ENCODE results near the gene MX2. TPM values are rescaled to one million over a fixed set of nuclear protein-coding genes. Genes with fewer than 3 reads are reported as not detected.

The MX2 gene
- polyA plus RNA-seq, 3 donors, result 2.4 to 13.8 (median 12.6) TPM

DNA sequence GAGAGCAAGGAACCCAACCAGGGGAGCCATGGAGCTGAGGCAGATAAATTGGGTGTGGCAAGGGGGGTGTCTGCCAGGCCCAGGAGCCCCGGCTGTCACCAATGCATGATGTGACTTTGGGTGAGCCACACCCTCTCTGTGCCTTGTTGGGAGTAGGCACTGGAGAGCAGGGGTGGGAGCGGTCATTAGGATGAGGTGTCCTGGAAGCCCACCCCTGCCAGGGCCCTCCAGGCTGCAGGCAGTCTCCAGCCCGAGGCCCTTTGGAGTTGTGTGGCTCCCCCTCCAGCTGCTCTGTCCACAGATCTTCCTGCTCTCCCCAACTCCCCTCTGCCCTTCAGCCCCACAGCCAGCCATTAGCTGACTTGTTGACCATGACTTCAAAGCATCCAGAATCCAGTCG is 11.4 kb downstream of the MX2 start:
- no peak overlapping the region for H3K27ac ChIP-seq (ENCODE audit: low read depth, low read length)
- 67 to 81% (median 69%) methylated on average over 4 of the region's 4 CpGs for WGBS, 3 donors

DNA sequence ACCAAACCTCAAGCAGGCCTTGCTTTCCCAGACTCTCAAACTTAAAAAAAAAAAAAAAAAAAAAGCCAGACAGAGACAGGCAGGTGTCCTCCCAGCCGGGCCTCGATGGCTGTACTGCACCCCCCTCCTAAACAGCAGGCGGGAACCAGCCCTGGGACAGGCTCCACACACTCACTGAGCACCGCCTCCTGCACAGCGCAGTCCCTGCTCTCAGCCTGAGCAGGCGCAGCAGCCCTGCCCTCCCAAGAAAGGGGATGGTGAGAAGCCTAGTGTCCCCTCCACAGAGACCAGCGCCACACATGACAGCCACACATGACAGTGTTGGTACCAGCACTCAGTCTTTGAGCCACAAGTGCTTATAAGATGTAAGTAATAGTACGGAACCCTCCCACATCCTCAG is 11.9 kb downstream of the MX2 start:
- H3K27ac ChIP-seq (ENCODE audit: low read depth, low read length), result no peak overlapping the region
- 89 to 94% (median 92%) methylated on average over 8 of the region's 8 CpGs for WGBS, 3 donors

DNA sequence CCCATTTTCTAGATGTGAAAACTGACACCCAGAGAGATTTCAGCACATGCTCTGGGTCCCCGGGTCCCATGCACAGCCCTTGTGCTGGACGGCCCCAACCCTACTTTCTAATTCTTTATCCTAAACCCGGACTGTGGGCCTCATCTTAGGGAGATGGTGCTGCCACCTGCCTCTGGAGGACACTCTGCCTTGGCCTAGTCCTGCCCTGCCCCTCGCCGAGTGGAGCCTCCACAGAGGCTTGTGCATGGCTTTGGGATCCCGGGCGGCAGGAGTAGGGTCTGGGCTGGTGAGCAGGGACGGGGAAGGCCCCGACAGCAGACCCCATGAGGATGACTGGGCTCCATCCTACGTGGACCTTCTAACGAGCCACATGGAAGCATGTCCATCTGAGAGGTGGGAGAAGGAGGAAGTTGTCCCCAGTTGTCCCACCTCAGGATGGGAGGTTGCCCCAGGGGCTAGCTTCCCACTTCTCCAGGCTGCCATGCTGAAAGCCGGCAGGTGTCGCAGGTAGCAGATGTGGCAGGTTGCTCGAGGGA is 12.4 kb downstream of the MX2 start:
- H3K27ac ChIP-seq (ENCODE audit: low read depth, low read length), result no peak overlapping the region
- 92 to 97% (median 93%) methylated on average over 14 of the region's 14 CpGs for WGBS, 3 donors

DNA sequence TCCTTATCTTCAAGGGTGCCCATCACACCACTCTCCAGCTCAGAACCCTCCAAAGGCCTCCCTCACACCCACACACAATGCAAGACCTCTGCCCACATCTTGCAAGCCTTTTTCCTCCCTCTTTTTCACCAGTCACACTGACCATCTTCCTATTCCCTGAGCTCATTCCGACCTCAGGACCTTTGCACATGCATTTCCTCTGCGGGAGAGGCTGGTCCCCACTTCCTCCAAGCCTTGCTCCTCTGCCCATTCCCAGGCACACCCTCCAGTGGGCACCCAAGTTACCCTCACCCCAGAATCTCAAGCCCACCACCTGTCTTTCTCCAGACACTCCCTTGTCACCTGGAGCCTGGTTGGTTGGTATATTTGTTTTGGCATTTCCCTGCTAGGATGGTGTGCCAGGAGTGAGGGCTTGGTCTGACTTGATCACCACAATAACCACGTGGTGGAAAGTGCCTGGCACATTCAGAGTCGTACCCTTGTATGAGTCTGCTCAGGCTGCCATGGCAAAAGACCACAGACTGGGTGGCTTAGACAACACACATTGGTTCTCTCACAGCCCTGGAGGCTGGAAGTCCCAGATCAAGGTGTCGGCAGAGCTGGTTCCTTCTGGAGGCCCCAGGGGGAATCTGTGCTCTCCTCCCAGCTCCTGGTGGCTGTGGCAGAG is 13.2 kb downstream of the MX2 start:
- 73 to 85% (median 80%) methylated on average over 5 of the region's 5 CpGs for WGBS, 3 donors
- H3K27ac ChIP-seq (ENCODE audit: low read depth, low read length), result no peak overlapping the region

DNA sequence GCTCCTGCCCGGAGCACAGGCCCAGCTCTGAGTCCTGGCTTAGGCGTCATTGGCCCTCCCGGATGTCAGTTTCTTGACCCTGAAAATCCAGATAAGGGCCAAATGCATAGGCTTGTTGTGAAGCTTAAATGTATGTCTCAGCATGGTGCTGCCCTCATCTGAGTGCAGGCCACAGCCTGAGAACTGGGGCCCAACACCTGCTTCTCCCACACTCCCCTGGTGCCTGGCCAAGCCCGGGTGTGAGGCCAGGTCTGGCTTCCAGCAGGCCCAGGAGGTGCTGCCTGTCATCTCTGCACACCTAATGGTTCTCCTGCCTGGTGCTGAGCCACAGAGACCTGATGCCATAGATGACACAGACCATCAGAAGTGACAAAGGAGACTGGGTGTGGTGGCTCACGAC is 14.0 kb downstream of the MX2 start:
- H3K27ac ChIP-seq (ENCODE audit: low read depth, low read length), result no peak overlapping the region
- WGBS, 3 donors, result 69 to 85% (median 83%) methylated on average over 5 of the region's 5 CpGs

DNA sequence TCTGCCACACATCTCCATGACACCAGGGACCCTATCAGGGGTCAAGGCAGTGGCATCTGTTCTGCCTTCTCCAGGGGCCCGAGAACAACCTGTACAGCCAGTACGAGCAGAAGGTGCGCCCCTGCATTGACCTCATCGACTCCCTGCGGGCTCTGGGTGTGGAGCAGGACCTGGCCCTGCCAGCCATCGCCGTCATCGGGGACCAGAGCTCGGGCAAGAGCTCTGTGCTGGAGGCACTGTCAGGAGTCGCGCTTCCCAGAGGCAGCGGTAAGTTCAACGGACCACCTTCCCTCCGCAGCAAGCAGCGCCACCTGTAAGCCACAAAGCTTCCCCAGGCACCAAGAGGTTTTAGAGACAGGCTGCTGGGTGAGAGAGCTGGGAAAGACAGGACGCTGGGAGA is 15.9 kb downstream of the MX2 start:
- 87 to 94% (median 92%) methylated on average over 16 of the region's 16 CpGs for WGBS, 3 donors
- H3K27ac ChIP-seq (ENCODE audit: low read depth, low read length), result no peak overlapping the region

DNA sequence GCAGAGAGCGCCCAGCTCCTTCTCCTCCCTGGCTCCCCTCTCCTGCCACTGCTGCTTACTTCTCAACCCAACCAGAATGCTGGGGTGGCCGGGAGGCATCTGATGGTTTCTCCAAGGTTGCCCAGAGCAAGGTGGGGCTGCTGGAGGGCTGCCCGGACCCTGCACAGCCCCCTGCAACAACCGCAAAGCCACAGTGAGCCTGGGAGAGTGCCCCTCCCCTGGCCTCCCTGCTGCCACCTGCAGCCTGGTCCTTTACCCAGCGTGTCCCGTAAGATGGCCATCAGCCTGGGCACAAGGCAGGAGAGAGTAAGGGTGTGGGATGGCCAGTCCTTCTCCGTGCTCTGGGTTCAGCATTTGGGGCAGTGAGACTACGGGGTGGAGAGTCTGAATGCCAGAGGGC is 17.0 kb downstream of the MX2 start:
- WGBS, 3 donors, result 78 to 91% (median 82%) methylated on average over 7 to 8 of the region's 8 CpGs

DNA sequence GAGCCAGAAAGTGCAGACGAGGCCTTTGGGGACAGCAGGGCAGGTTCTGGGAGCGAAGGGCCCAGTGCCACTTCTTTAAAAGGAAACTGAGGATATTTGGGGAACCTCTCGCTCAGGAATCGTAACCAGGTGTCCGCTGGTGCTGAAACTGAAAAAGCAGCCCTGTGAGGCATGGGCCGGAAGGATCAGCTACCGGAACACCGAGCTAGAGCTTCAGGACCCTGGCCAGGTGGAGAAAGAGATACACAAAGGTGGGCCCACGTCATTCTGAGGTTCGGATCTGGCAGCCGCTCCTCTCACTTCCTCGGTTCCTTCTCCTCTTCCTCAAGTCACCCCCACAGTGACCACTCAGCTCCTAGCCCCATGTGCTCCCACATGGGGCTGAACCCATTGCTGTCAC is 18.1 kb downstream of the MX2 start:
- 93 to 97% (median 95%) methylated on average over 12 of the region's 12 CpGs for WGBS, 3 donors
- no peak overlapping the region for H3K27ac ChIP-seq (ENCODE audit: low read depth, low read length)

More for the DNA sequence above, 17.0 kb downstream of the MX2 start:
- H3K27ac ChIP-seq (ENCODE audit: low read depth, low read length), result no peak overlapping the region

DNA sequence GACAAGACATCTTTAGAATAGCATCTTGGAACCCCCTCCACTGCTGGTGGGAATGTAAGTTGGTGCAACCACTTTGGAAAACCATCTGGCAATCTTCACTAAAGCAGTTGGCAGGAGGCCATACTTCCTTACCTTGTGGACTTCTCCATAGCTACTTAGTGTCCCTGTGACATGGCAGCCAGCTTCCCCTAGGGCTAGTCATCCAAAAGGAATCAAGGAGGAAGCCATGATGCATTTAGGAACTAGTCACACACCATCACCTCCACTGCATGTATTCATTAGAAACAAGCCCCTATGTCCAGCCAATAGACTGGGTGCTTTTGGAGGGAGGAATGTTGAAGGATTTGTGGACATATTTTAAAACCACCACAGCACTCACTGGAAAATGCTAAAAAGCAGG is 19.9 kb downstream of the MX2 start:
- no peak overlapping the region for H3K27ac ChIP-seq (ENCODE audit: low read depth, low read length)

DNA sequence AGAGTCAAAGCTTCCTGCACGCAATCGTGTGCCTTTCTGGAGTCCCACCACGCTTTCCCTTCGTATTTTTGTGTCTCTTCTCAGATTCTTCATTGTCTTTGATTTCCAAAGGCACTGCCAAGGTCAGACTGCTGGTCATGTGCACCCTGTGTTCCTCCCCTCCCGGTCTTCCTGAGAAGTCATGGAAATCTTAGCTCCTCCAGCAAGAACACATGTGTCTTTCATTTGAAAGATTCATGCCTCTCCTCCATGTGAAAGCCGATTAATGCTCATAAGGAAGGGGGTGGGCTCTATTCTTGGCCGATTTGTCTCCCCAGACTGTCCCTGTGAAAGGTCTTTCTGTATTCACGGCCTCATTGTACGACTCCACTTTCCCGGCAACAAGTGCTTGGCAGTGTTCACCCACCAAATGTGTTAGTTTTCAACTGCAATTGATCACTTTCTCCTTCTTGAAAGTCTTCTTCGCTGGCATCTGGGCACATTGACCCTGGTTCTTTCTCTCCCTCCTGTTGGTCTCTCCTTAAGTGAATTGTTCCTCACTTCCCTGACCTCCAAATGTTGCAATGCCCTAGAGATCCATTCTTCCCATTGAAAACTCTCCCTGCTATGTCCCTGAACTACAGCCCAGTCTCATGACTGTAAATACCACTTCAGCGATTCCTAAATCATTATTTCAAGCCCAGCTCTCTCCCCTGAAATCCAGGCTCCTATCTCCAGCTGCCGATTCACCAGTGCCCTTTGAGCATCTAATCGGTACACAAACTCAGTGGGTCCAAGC is 25.4 kb downstream of the MX2 start:
- H3K27ac ChIP-seq (ENCODE audit: low read depth, low read length), result no peak overlapping the region
- 60 to 79% (median 78%) methylated on average over 14 of the region's 14 CpGs for WGBS, 3 donors

DNA sequence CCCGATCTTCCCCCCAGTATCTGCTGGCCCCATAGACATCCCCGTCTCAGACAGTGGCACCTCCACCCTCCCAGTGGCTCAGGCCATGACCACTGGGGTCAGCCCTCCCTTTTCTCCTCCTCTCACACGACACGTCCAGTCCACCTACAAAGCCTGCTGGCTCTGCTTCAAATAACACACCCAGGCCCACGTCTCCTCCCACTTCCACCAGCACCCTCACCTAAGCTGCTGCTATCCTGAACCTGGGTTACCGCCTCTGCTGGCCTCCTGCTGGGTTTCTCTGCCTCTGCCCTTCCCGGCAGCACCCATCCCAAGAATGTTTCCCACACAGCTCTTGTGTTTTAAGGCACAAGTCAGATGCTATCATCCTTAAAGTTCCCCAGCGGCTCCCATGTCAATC is 26.0 kb downstream of the MX2 start:
- H3K27ac ChIP-seq (ENCODE audit: low read depth, low read length), result no peak overlapping the region
- 83 to 85% (median 83%) methylated on average over 8 of the region's 8 CpGs for WGBS, 3 donors

DNA sequence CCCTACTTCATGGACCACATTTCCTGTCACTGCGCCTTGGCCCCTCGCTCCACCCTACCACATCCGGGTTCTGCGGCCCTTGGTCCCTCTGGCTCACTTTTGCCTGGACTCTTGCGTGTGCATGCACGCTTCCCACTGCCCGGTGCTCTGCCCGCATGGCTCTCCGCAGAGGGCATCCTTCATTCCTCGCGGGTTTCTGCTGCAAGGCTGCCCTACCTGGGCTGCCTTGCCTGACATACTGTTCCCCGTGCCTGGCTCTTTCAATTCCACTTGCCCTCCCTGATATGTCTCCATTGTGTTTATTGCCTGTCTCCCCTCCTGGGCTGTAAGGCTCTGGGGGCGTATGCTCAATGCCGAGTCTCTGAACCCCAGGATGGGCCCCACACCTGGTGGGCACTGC is 26.4 kb downstream of the MX2 start:
- 95 to 98% (median 96%) methylated on average over 14 of the region's 14 CpGs for WGBS, 3 donors
- H3K27ac ChIP-seq (ENCODE audit: low read depth, low read length), result no peak overlapping the region

DNA sequence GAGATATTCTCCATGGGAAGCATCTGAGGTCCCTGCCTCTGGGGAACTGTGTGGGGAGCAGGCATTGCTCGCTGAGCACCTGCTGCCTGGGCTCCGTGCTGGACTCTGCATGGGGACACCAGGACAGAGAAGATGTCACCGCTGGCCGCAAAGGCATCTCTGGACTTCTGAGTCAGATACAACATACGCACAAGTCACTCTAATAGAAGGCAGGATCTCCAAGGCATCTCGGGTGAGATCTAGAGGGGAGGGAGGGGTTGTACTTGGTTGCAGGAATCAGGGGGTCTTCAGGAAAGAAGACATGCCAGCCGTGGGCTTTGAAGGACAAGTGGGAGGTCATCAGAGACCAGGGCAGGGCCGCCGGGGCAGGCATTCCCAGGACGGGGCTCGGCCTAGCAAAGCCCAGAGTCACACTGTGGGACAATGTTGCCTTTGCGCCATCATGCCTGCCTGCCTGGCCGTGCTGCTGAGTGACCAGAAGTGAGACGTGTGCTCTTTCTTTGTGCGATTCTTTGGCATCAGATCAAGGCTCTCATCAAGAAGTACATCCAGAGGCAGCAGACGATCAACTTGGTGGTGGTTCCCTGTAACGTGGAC is 28.3 kb downstream of the MX2 start:
- 91 to 95% (median 94%) methylated on average over 17 of the region's 17 CpGs for WGBS, 3 donors
- no peak overlapping the region for H3K27ac ChIP-seq (ENCODE audit: low read depth, low read length)

DNA sequence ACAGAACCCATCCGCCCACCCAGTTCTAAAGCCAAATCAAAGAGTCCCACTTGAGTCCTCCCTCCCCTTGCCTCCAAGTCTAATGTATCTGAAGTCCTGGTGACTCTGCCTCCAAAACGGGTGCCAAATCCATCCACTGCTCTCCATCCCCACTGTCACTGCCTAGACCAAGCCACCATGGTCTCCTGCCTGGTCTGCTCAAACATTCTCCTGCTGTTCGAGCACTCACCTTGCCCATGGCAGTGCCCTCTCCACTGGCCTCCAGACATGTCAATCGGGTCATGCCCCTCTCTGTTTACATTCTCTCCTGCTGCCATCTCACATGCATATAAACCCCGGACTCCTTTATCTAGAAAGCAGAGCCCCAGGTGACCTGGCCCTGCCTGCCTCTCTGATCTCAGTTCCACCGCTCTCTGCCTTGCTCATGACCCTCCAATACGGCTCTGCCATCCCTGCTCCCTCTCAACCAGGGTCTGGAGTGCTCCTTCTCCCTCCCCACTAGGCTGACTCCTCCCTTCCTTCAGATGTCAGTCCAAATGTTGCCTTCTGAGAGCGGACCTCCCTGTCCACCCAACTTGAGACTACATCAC is 32.1 kb downstream of the MX2 start:
- H3K27ac ChIP-seq (ENCODE audit: low read depth, low read length), result no peak overlapping the region
- 76 to 90% (median 90%) methylated on average over 8 of the region's 8 CpGs for WGBS, 3 donors

DNA sequence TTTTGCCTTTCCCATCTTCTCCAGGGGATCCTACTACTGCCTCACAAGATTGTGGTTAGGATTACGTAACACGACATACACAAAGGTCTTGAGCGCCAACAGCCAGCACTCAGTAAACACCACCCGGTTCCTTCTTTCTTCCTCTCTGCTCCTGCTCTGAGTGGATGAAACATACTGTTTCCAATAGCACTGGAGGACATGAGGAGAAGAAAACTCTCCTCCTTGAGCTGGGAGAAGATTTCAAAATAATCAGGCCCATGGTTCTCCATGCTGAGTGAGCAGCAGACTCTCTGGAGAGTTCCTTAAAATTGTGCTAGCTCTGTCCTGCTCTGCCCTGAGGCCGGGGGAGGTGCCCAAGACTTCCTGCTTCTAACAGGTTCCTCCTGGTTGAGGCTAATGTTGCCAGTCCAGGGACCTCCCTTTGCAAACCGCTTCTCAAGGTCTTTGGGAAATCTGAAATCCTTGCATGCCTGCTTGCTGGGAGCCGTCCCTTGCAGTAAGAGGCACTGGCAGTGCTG is 34.8 kb downstream of the MX2 start:
- WGBS, 3 donors, result 39 to 56% (median 41%) methylated on average over 7 of the region's 7 CpGs
- no peak overlapping the region for H3K27ac ChIP-seq (ENCODE audit: low read depth, low read length)

DNA sequence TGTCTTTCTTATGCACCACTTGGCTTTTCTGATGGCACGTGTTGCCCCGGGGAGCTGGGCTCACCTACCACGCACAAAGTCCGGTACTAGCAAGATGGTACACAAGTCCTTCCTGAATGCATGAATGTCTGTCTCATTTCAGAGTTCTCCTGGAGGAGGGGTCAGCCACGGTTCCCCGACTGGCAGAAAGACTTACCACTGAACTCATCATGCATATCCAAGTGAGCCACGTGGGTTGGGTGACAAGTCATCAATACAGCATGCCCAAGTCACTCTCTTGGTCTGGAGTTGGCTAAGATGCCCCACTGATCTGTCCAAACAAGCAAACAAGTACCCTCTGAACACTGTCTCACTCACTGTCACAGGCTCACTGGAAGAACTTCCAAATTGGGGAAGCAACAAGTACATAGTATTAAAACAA is 35.7 kb downstream of the MX2 start:
- no peak overlapping the region for H3K27ac ChIP-seq (ENCODE audit: low read depth, low read length)
- 76 to 93% (median 86%) methylated on average over 7 of the region's 7 CpGs for whole genome bisulfite sequencing, 3 donors

DNA sequence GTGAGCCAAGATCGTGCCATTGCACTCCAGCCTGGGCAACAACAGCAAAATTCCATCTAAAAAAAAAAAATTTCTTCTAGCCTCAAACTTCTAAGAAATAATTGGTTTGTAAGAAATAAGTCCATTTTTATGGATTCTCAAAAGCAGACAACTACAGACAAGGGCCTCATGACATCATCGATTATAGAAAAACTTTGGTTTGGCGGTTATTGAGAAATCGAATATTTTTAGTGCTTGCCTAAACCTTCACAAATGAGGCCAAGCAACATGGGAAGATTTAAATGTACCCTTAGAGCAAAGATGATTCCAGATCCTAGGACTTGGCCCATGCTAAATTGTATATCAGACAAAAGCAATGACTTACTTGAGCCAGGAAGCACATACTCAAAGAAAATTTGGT is 36.4 kb downstream of the MX2 start:
- no peak overlapping the region for H3K27ac ChIP-seq (ENCODE audit: low read depth, low read length)

DNA sequence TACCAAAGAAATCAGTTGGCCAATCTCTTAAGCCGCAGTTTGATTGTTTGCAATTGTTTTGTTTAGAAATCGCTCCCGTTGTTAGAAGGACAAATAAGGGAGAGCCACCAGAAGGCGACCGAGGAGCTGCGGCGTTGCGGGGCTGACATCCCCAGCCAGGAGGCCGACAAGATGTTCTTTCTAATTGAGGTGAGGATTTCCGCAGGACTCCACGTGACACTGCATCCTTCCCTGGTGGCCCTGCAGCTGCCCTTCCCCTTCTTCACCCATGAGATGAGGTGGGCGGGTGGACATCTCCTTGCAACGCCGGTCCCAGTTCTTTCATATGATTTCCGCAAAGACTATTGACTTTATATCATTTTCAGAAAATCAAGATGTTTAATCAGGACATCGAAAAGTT is 37.0 kb downstream of the MX2 start:
- H3K27ac ChIP-seq (ENCODE audit: low read depth, low read length), result no peak overlapping the region
- WGBS, 3 donors, result 95 to 97% (median 97%) methylated on average over 16 of the region's 16 CpGs

More for the DNA sequence above, 36.4 kb downstream of the MX2 start:
- 88 to 95% (median 91%) methylated on average over 4 of the region's 4 CpGs for WGBS, 3 donors

DNA sequence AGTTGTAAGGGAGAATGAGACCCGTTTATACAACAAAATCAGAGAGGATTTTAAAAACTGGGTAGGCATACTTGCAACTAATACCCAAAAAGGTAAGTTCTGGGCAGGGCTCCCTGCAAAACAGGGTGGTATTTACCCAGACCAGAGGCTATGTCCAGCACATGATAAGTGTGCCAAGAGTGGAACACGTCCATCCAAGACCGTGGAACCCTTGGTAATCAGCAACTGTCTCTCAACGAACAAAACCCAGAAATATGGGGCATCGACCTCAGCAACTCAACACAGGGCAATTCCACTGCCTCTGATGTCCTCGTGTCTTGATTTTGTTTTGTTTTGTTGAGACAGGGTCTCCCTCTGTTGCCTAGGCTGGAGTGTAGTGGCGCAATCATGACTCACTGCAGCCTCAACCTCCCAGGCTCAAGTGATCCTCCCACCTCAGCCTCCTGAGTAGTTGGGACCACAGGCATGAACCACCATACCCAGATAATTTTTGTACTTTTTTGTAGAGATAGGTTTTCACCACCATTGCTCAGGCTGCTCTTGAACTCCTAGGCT is 37.5 kb downstream of the MX2 start:
- WGBS, 3 donors, result 88 to 91% (median 90%) methylated on average over 7 of the region's 7 CpGs
- no peak overlapping the region for H3K27ac ChIP-seq (ENCODE audit: low read depth, low read length)
